GM23248 (cell line): ENCODE results near the gene RHOT2.

ENCODE experiments used
- EZH2 ChIP-seq: fragments of 200-600 bp; sonication (generic); IDR thresholded peaks from 2 replicates; pipeline ENCODE4 v1.6.1; 2018; ENCODE audit warnings: antibody characterized with exemption, mild to moderate bottlenecking; ENCODE audit not compliant: insufficient read depth, poor library complexity, severe bottlenecking
- EZH2phosphoT487 ChIP-seq: fragments of 200-600 bp; sonication (generic); IDR thresholded peaks from 2 replicates; pipeline ENCODE4 v1.6.1; 2018; ENCODE audit warnings: antibody characterized with exemption, moderate library complexity, mild to moderate bottlenecking, low read depth; ENCODE audit not compliant: insufficient read depth

DNA sequence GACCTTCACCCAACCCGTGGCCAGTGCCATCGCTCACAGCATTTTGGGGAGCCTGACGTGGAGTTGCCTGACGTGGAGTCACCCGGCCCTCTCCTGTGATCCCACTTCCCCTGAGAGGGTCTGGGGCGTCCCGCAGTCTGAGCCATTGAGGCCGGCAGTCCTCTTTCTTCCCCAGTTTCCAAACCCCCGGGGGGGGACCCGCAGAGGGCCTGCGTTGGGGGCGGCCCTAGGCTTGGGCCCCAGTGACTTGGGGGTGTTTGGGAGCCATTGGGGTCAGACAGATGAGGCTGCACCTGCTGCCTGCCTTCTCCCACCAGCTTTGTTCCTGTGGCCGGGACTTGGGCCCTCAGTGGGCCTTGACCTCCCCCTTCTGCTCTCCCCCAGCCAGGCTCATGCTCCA lies 1.7 kb downstream of the RHOT2 start:
- TF ChIP-seq EZH2phosphoT487 (no peak), EZH2 (no peak)
